HG02642 (cell line): ENCODE results near the gene MTHFD2L.
A peak's percentile ranks its signal among the peaks of the same experiment; 100 is the strongest.
"Not testable (repeated sequence)": the region's sequence is repeated elsewhere in the genome, so short reads cannot be mapped to it uniquely, and the experiment has no call there.

Experiments
- ATAC-seq: cut with Tn5 transposase; IDR thresholded peaks from one replicate; pipeline ENCODE4 v1.9.1; 2021; ENCODE audit warnings: mild to moderate bottlenecking; ENCODE audit not compliant: unreplicated experiment, poor library complexity

The MTHFD2L gene

DNA sequence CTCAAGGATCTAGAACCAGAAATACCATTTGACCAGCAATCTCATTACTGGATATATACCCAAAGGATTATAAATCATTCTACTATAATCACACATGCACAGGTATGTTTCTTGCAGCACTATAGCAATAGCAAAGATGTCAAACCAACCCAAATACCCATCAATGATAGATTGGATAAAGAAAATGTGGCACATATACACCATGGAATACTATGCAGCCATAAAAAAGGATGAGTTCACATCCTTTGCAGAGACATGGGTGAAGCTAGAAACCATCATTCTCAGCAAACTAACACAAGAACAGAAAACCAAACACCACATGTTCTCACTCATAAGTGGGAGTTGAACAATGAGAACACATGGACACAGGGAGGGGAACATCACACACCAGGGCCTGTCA lies 25.7 kb upstream of the MTHFD2L start:
- ATAC-seq, result not testable (repeated sequence)

DNA sequence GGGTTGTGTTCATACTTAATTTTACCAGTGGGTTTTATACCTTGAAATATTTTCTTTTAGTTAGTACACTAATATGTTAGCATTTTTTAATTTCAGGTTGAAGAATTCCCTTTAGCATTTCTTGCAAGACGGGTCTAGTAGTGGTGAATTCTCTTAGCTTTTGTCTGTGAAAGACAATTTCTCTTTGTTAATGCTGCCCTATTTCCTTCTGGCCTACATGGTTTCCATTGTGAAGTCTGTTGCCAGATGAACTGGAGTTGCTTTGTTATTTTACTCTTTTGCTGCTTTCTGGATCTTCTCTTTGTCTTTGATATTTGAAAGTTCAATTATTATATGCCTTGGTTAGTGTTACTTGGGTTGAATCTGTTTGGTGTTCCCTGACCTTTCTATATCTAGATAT lies 25.0 kb upstream of the MTHFD2L start:
- no peak for ATAC-seq

DNA sequence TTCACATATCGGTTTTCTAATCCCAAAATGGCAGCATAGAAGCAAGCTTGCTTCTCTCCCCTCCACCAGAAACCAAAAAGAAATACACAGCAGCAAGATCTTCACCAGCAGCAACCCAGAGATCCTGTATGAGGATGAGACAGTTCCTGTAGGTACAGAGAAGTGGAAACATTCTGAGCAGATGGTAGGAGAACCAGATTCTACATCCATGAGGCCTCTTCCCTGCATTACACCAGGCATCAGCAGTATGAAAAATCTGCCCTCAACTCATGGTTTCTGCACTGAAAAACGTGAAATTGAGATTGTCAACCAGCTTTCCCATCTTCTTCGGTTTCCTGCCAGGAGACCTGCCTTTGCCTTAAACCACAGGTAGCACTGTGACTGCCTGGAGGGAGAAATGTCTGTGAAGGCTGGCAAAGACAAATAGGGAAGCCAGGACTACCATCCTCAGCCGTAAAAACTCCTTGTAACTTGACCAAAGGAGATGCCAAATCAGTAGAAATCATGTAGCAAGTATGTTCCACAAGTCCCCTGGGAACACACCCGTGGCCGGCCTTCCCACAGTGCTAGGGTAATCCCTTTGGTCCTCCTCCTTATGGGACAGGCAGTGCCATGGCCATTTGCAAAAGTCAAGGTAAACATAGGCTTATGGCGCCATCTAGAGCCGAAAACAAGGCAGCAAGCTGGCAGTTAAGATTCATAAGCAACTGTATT lies 24.0 kb upstream of the MTHFD2L start:
- peak; percentile 79 for ATAC-seq

DNA sequence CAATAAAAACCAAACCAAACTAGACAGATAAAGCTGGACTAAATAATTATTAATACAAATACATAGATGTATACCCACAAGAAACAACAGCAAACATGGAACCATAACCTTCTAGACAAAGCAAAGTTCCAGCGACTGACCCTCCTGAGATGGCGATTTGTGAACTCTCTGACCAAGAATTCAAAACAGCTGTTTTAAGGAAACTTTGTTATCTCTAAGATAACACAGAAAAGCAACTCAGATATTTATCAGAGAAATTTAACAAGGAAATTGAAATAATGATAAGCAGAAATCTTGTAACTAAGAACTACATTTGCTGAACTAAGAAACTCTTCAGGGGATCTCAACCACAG lies 23.4 kb upstream of the MTHFD2L start:
- ATAC-seq, result no peak

DNA sequence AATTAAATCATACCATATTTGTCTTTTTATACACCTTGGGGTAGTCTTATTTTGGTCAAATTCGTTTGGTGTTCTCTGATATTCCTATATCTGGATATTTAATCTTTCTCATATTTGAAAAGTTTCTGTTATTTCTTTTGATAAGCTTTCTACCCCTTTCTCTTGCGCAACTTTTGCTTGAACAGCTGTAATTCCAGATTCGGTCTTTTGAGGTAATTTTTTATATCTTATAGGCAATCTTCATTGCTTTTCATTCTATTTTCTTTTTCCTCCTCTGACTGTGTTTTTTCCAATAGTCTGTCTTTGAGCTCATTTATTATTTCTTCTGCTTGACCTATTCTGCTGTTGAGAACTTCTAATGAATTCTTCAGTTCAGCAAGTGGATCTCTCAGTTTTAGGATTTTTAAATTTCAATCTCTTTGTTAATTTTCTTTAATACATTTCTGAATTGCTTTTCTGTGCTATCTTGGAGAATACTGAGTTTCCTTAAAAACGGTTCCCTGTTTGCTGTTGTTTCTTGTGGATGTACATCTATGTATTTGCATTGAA lies 11.3 kb upstream of the MTHFD2L start:
- ATAC-seq, result no peak

DNA sequence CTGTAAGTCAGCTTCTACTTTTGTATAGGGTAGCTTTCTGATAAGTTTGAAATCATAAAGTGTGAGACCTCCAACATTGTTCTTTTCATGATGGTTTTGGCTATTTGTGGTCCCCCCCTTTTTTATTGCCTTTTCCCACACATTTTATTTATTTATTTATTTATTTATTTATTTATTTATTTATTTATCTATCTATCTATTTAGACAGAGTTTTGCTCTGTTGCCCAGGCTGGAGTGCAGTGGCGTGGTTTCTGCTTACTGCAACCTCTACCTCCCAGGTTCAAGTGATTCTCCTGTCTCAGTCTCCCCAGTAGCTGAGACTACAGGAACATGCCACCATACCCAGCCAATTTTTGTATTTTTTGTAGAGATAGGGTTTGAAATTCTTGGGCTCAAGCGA lies 9.7 kb upstream of the MTHFD2L start:
- no peak for ATAC-seq

DNA sequence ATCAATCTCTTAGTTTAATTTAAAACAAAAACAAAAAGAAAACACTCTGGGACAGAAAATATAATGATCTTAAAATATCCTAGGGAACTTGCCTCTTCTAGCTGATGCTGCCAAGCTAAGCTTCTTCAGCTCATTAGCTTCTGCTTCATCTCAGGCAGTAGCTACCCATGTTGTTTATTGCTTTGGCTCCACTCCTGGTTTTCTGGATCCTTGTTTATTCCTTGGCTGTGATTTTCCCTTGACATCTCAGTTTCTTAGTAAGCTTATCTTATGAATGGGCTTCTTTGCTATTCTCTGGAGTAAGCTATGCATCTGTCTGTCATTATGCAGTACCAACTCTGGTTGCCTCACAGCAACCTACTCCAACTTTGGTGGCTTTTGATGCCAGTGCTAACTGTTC lies 5.1 kb upstream of the MTHFD2L start:
- no peak for ATAC-seq

DNA sequence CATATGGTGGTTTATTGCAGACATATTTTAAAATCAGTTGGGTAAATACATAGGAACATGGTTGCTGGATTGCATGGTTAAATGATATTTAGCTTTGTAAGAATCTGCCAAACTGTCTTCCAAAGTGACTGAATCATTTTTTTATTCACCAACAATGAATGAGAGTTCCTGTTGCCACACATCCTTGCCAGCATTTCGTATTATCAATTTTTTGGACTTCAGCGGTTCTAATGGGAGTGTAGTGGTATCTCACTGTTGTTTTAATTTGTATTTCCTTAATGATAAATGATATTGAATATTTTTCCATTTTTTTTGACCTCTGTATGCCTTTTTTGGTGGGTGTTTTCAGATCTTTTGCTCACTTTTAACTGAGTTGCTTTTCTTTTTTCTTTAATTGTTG lies 1.4 kb upstream of the MTHFD2L start:
- no peak for ATAC-seq

DNA sequence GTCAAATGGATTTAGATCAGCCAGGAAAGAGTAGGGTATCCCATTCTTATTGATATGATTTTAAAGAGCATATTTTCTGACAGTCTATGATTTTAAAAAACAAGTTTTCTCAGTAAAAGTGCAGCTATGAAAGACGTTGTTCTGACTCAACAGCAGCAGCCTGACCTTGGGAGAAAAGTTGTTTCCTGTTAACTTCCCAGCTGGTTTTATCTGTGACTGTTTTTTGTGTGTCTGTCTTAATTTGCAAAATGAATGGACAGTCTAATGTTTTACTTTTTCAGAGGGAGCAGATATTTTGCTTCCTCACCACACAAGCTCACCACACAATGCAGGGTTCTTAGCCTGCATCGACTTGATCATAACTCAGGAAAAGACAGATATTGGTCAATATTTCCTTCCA lies 764 bp upstream of the MTHFD2L start:
- ATAC-seq, result no peak

DNA sequence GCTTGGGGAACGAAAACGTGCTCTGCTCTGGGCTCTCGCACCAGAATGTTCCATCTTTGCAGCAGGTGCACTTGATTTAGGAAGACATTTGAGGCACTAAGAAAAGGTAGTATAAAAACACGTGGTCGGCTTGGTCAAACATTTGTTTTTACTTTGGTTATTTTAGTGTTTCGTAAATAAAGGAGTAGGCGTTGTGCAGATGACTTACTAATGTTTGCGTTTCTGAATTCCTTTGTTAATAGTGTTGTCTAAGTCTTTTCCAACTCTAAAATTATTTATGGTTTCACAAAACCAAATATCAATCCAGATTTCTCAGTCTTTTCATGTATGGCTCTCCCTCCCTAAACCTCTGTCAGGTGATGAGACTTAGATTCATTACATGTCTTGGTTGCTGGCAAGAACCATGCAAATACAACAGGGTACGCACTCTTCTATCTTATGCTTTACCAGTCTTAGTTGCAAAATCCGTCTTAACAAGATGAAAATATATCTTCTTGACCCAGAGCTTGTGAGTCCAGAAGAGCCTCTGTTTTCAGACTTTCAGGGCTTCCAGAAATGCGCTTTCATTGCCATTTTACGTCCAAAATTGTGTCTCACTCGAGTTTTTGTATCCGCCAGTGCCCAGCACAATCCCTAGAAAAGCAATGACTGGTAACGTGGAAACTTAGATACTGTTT lies 686 bp downstream of the MTHFD2L start:
- no peak for ATAC-seq

DNA sequence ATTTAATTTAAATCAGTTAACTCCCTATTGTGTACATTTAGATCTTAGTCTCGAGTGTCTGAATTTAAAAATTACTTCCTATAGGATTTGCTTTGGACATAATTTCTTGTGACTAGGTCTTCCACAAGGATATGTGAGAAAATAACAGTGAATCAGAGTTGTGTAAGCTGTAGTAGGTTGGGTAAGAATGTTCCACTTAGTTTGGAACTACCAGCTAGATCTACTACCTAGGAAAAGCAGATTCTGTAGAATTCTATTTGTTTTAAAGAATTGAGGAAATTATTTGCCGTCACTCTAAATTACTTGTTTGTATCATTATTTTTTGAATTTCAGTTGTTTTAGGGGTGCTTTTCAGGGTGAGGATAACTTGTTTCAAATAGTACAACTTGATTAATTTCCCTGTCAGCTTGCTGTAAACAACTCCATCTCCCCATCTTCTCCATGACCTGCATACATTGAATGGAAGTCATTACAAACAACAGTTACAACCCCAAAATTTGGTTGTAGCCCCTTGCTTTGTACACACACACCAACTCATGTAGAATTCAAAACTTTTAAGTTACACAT lies 1.3 kb downstream of the MTHFD2L start:
- ATAC-seq, result no peak

DNA sequence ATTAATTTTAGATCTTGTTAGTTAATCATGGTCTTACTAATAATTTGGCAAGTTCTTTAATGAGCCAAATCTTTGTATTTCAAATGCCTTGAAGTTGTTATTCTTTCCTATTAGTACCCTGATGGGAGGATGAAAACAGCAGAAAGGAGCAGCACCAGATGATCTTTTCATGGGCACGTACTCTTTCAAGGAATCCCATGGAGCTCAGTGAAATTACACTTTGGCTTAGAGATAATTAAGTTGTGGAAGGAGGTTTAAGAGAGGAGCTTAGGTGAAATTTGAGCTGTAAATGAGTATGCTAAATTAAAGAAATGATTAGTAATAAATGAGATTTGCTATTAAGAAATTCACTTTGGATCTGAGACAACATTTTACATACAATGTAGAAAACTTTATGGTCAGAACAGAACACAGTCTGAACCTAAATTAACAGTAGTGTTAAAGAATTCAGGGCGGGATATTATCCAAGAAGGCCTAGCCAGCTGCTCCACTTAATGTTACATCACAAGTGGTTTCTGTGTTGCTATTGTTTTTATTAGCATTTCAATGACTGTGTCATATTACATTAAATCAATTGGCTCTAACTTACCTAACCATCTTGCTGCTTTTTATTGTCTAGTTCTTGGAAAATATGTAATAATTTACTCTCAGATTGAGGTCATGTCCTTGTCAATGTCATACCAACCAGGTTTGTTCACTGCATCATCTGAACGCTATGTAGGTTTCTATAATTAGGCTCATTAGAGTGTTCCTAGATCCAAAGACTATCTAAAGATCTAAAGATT lies 3.9 kb downstream of the MTHFD2L start:
- ATAC-seq, result no peak

DNA sequence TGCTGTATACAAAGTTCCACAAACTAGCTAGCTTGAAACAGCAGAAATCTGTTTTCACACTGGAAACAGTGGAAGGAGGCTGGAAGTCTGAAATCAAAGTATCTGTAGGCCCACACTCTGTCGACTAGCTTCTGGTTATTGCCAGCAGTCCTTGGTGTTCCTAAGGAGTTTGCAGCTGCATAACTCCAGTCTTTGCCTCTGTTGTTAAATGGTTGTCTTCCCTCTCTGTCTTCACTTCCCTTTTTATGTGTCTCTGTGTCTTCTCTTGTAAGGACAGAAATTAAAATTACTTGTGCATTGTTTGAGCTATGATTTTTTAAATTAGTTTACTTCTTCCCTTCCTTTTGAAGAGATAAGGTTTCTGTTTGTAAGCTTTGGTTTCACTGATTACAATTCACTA lies 8.2 kb downstream of the MTHFD2L start:
- no peak for ATAC-seq

DNA sequence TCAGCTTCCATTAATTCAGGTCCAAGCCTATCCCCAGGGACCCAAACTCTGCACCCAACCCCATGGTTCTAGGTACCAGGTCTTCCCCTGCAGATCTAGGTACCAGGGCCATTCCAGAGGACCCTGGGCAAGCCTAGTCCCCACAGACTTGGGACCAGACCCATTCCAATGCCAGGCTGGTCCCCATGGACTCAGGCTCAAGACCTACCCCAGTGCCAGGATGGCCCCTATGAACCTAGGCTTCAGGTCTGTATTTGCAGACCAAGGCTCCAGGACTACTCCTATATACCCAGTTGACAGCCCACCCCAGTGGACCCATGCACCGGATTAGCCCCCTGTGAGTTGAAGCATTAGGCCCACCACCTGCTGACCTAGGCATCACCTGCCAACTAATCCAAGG lies 8.9 kb downstream of the MTHFD2L start:
- no peak for ATAC-seq

DNA sequence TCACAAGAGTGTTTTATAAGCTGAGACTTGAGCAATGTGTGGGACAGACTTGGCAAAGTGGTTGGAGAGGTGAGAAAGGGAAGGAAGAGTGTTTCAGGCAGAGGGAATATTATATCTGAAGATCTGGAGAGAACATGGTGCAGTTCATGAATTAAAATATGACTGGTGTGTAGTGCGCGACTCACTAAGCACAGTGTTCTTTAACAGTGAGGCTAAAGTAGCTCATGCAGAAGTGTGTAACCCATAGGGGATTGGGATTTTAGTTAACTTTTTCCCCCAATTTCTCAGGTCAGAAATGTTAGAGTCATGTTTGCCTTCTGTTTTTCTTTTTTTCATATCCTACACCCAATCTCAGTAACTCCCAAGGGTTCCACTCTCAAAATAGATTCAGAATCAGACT lies 9.7 kb downstream of the MTHFD2L start:
- ATAC-seq, result no peak

DNA sequence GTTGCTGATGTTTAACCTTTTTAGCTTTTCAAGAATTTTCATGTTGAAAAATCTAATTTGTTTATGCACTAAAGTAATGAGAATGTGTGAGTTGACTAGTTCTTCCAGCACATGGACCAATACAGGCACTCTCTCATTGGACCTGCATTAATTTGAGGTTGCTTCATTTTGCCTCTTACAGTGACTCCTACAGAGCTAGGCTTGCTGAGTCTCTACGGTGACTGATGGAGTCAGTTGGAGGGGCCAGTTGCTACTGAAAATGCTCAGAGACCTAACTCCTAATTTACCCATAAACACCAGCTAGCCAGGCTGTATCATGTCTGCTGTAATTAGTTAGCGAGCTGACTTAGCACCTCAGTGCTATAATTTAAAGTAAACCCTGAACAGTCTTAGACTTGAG lies 10.9 kb downstream of the MTHFD2L start:
- ATAC-seq, result no peak

DNA sequence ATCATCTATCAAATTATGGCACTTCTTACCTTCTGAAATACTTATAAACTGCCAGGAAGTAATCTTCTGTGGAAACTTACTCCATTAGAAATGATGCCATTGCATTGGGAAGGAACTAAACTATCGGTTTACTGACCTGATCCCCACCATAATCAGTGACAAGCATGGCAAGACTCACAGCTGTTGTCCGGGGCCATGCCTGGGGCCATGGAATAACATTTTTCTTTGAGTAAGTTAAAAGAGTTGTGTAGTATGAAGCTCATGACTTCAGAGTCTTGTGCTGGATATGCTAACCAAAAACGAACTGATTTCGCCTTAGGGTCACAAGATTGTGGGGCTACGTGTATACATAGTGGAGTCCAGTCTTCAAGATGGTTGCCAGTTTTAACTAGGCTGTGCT lies 15.4 kb downstream of the MTHFD2L start:
- no peak for ATAC-seq

DNA sequence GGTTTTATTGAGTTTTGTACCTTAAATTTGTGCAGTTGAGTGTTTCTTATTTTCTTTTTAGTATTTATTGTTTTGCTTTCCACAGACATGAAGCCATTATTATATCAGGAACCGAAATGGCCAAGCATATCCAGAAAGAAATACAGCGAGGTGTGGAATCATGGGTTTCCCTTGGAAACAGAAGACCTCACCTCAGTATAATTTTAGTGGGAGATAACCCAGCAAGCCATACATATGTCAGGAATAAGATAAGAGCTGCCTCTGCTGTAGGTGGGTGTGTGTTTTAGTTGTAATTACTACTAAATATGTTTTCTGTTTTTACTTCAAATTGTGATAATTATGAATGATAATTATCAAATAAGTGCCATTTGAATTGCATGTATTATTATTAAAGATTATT lies 16.5 kb downstream of the MTHFD2L start:
- no peak for ATAC-seq

DNA sequence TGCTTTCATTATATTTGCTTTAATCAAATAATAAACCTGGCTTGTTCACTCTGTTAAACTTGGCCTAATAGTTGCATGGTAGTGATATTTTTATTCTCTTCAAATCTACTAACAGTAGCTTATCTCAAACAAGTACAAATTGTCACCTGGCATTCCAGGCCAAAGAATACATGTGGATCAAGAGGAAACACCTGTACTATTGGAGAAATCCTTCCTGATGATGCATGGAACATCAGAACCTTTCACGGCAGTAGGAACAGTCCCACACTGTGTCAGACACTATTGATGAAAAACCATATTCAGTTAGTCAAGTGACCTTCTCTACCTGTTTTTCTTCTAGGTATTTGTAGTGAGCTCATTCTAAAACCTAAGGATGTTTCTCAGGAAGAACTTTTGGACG lies 17.0 kb downstream of the MTHFD2L start:
- no peak for ATAC-seq

DNA sequence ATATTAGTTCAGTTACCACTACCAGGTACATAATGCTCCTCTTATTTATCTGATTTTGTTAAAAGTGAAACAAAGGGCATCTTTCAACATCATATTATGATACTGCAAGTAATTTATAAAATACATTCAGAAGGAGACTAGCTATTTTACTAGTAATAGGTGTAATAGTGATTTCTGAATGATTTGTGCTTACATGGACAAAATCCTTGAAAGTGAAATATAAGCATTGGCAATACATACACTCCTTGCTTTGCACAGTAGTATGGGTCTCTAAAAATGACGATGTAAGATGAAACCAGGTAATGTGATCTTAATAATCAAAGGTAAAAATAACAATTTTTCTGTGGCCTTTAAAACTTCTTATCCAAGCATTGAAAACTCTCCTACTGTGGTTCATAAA lies 17.5 kb downstream of the MTHFD2L start:
- no peak for ATAC-seq

DNA sequence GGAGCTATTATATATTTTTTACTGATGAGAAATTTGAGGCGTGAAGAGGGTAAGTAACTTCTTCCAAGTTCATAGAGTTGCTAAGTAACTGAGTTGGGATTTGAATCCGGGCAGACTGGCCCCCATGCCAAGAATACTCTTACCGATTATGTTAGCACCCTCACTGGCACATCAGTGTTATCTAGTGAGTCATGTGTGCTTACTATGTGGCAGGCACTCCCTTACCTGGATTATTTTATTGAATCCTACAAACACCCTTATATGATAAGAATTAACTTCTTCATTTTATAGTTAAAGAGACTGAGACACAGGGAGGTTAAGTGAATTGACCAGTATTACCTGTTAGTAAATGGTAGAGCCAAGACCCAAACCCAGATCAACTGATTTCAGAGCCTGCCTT lies 20.9 kb downstream of the MTHFD2L start:
- no peak for ATAC-seq
